A549 (cell line): Measurements from ENCODE around the gene DNAJC7. TPM values are rescaled to one million over a fixed set of nuclear protein-coding genes. Genes with fewer than 3 reads are reported as not detected.

Experiments used
- ATAC-seq, 2 experiments: fragments of 200-7000 bp in 1 of 2; fragments of >200 bp in 1 of 2; cut with Nextera tagmentation in 1 of 2; cut with Tn5 transposase in 1 of 2; 3 replicates each; pipeline versions ENCODE4 v1.8.0 to v1.9.1; 2018 to 2020; ENCODE audit warnings: mild to moderate bottlenecking in 1 of 2, moderate library complexity in 1 of 2
- CTCF ChIA-PET: fragments of 300-600 bp; sonication (Branson Sonifier 250); formaldehyde crosslinking; extraction: SDS; loops from one replicate; lab custom pipeline; 2021; ENCODE audit warnings: antibody characterized with exemption, inconsistent platforms; lab: Yijun Ruan, JAX
- POLR2A ChIA-PET: fragments of 350-600 bp; formaldehyde crosslinking; extraction: SDS; loops from one replicate; lab custom pipeline; 2021; ENCODE audit warnings: antibody characterized with exemption, inconsistent platforms; lab: Yijun Ruan, JAX
- DNase-seq, 2 experiments: peaks; one replicate each; pipeline versions ENCODE4 v3.0.0 to v3.0.0-alpha.2; 2011 to 2016; ENCODE audit warnings: low read depth in 1 of 2, low spot score in 1 of 2
- FAIRE-seq: peaks from 2 replicates; lab custom pipeline; 2011; peaks lifted over from hg19 to GRCh38; lab: Jason Lieb, UNC
- H3K27ac ChIP-seq, 2 experiments: fragments of >200 bp; sonication (Bioruptor Twin); formaldehyde crosslinking; 3 replicates each; pipeline ENCODE4 v1.5.1; 2016 to 2017
- H3K4me1 ChIP-seq: fragments of >200 bp; sonication (Bioruptor Twin); formaldehyde crosslinking; 3 replicates; pipeline ENCODE4 v1.6.1; 2016
- H3K4me2 ChIP-seq: fragments of >200 bp; sonication (Bioruptor Twin); formaldehyde crosslinking; 3 replicates; pipeline ENCODE4 v1.6.1; 2016
- H3K4me3 ChIP-seq: fragments of >200 bp; sonication (Bioruptor Twin); formaldehyde crosslinking; 3 replicates; pipeline ENCODE4 v1.5.1; 2016
- H3K9me3 ChIP-seq: fragments of >200 bp; sonication (Bioruptor Twin); formaldehyde crosslinking; 3 replicates; pipeline ENCODE4 v1.6.1; 2016
- CBX8 ChIP-seq: fragments of 200-600 bp; sonication (generic); IDR thresholded peaks from 2 replicates; pipeline ENCODE4 v1.6.1; 2016
- CEBPB ChIP-seq, 2 experiments: fragments of >200 bp in 1 of 2; sonication (Bioruptor Twin) in 1 of 2; formaldehyde crosslinking in 1 of 2; IDR thresholded peaks; 2 replicates each; pipeline ENCODE4 v1.6.1; 2012 to 2016
- CTCF ChIP-seq: fragments of >200 bp; sonication (Bioruptor Twin); formaldehyde crosslinking; IDR thresholded peaks from 3 replicates; pipeline ENCODE4 v1.5.1; 2016
- EP300 ChIP-seq, 2 experiments: fragments of >200 bp; sonication (Bioruptor Twin); formaldehyde crosslinking; IDR thresholded peaks; 2 replicates in 1 of 2; 3 replicates in 1 of 2; pipeline ENCODE4 v1.6.1; 2016 to 2017
- FOSL2 ChIP-seq, 2 experiments: fragments of 450-650 bp in 1 of 2; fragments of >200 bp in 1 of 2; sonication (Bioruptor Twin) in 1 of 2; formaldehyde crosslinking; IDR thresholded peaks; 2 replicates each; pipeline versions ENCODE4 v1.5.0 to v1.6.1; 2016 to 2020; ENCODE audit warnings: mild to moderate bottlenecking in 1 of 2, moderate library complexity in 1 of 2
- MAFK ChIP-seq: fragments of 450-650 bp; IDR thresholded peaks from 2 replicates; pipeline ENCODE4 v1.6.1; 2014; ENCODE audit not compliant: partially characterized antibody
- MAX ChIP-seq: IDR thresholded peaks from 2 replicates; pipeline ENCODE4 v1.6.1; 2012
- MAZ ChIP-seq: fragments of 150-350 bp; IDR thresholded peaks from 2 replicates; pipeline ENCODE4 v1.6.1; 2014; ENCODE audit warnings: antibody characterized with exemption, low read depth, low read length, borderline replicate concordance
- NFE2L2 ChIP-seq: fragments of 150-350 bp; conservative IDR thresholded peaks from 2 replicates; pipeline ENCODE4 v1.6.1; 2014; ENCODE audit warnings: low read length
- NR3C1 ChIP-seq: fragments of >200 bp; sonication (Bioruptor Twin); formaldehyde crosslinking; IDR thresholded peaks from 3 replicates; pipeline ENCODE4 v1.6.1; 2017
- POLR2A ChIP-seq: IDR thresholded peaks from 2 replicates; pipeline ENCODE4 v1.6.1; 2012; ENCODE audit warnings: mild to moderate bottlenecking, low read length
- POLR2AphosphoS2 ChIP-seq: conservative IDR thresholded peaks from 2 replicates; pipeline ENCODE4 v1.6.1; 2012; ENCODE audit warnings: low read length, improper control_type of control experiment, inconsistent platforms
- RARB ChIP-seq: fragments of 250-450 bp; sonication (Bioruptor Pico); IDR thresholded peaks from 2 replicates; pipeline ENCODE4 v1.8.0; 2021; ENCODE audit warnings: mild to moderate bottlenecking, moderate library complexity
- RFX5 ChIP-seq: fragments of 450-650 bp; IDR thresholded peaks from 2 replicates; pipeline ENCODE4 v1.7.1; 2014; ENCODE audit warnings: antibody characterized with exemption, mild to moderate bottlenecking, moderate library complexity
- SMC3 ChIP-seq: fragments of >200 bp; sonication (Bioruptor Twin); formaldehyde crosslinking; IDR thresholded peaks from 3 replicates; pipeline ENCODE4 v1.6.1; 2018; ENCODE audit warnings: inconsistent platforms
- SREBF2 ChIP-seq: fragments of 450-650 bp; IDR thresholded peaks from 2 replicates; pipeline ENCODE4 v1.6.1; 2014; ENCODE audit warnings: mild to moderate bottlenecking, moderate library complexity
- ZNF302 ChIP-seq: fragments of 250-450 bp; sonication (Bioruptor Pico); IDR thresholded peaks from 2 replicates; pipeline ENCODE4 v1.9.0; 2021; ENCODE audit warnings: inconsistent platforms, mild to moderate bottlenecking, moderate library complexity
- ZSCAN20 ChIP-seq: fragments of 250-450 bp; sonication (Bioruptor Pico); IDR thresholded peaks from 2 replicates; pipeline ENCODE4 v1.8.0; 2022; ENCODE audit warnings: mild to moderate bottlenecking, moderate library complexity
- WGBS: methylation state at CpG from one replicate; pipeline ENCODE4 v1.1.6; 2017; ENCODE audit errors: missing lambda C conversion rate; 5-methylcytosine and 5-hydroxymethylcytosine counted together
- polyA plus RNA-seq, 4 experiments: library from polyadenylated mRNA; depleted of rRNA in 3 of 4; stranded (reverse); fragments of >200 nt; fragmentation: RNase III in 1 of 4; extraction: RNeasy Plus Mini Kit Qiagen cat#74134 plus additional on column Dnase treatment in 1 of 4; gene quantifications; 2 replicates in 3 of 4; 3 replicates in 1 of 4; pipeline ENCODE4 v1.2.3, GENCODE V29; 2011 to 2017
- TF ChIP-seq, protein P1 (sequence below): fragments of 250-450 bp; sonication (Bioruptor Pico); IDR thresholded peaks from 2 replicates; pipeline ENCODE4 v1.5.0; 2020; ENCODE audit warnings: low read depth, mild to moderate bottlenecking, moderate library complexity
- TF ChIP-seq, protein P2 (sequence below): fragments of 150-350 bp; IDR thresholded peaks from 2 replicates; pipeline ENCODE4 v1.6.1; 2014; ENCODE audit warnings: low read depth, mild to moderate bottlenecking, low read length

Gene DNAJC7
- polyA plus RNA-seq, 2 of the 4 experiments (the other 2 are of a cell fraction) = 95.3 to 148 TPM

DNA sequence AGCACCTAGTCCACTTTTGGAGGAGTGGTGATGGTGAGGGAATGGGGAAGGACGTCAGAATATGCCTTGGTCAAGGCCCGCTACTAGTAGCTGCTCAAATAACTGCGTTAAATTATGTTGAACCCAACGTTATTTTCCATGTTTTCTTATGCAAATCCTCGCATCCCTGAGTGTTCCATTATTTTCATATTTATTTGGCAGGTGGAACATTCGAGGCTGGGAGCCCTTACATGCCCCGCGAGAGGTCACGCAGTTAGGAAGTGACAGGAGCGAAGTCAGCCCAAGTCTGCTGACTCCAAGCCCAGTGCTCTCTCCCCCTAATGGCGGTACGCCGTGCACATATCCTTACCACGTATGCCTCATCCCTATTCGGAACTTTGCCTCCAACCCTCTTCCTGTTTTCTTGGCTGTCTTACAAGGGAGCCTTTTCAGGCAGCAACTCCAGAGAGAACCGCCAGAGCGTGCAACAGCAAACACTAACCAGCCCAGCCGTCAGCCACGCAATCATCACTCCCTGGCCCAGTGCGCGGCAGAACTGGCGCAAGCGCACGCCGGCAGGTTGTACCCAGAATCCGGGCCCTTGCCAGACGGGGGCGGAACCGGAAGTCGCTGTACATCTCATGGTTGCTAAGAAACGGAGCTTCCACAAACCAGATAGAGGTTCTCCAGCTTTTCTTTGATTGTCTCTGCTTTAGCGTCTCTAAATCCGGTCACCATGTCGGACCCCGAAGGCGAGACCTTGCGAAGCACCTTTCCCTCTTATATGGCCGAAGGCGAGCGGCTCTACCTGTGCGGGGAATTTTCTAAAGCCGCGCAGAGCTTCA is 87.0 kb downstream of the DNAJC7 start, which contains the start of gene ODAD4 (continued):
- no peak for TF ChIP-seq POLR2AphosphoS2

GRCh38 chr17:41928693-41929251 is 88.5 kb downstream of the DNAJC7 start:
- no peak for FAIRE-seq
- DNase-seq = no peak
- H3K9me3 ChIP-seq = no peaks in the 10 kb centered on the region
- TF ChIP-seq POLR2A (no peak), SREBF2 (no peak), SMC3 (no peak), ZSCAN20 (CRISPR knock-in tag) (no peak), FOSL2 (IDR thresholded peaks at IDR 0.05) (no peak), FOSL2 (CRISPR knock-in tag; IDR thresholded peaks at IDR 0.05) (no peak), NR3C1 (no peak), CEBPB (IDR thresholded peaks at IDR 0.05) (no peak), MAZ (no peak), EP300 (IDR thresholded peaks at IDR 0.05) (no peak), RFX5 (no peak), RARB (CRISPR knock-in tag) (no peak), CBX8 (no peak), MAX (no peak), MAFK (no peak), NFE2L2 (no peak), CTCF (no peak), ZNF302 (CRISPR knock-in tag) (no peak)
- TF ChIP-seq, protein P1, sequence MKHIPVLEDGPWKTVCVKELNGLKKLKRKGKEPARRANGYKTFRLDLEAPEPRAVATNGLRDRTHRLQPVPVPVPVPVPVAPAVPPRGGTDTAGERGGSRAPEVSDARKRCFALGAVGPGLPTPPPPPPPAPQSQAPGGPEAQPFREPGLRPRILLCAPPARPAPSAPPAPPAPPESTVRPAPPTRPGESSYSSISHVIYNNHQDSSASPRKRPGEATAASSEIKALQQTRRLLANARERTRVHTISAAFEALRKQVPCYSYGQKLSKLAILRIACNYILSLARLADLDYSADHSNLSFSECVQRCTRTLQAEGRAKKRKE (CRISPR knock-in tag) = no peak
- TF ChIP-seq, protein P2, sequence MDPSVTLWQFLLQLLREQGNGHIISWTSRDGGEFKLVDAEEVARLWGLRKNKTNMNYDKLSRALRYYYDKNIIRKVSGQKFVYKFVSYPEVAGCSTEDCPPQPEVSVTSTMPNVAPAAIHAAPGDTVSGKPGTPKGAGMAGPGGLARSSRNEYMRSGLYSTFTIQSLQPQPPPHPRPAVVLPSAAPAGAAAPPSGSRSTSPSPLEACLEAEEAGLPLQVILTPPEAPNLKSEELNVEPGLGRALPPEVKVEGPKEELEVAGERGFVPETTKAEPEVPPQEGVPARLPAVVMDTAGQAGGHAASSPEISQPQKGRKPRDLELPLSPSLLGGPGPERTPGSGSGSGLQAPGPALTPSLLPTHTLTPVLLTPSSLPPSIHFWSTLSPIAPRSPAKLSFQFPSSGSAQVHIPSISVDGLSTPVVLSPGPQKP = no peak
- POLR2A ChIA-PET = interaction anchor here (1.0 to 2.0 kb wide), 2 partner anchors 10 to 90 kb away, joined by 7 to 10 read pairs; partner anchors contain the start of gene ACLY
- WGBS = 84% methylated on average over 6 of the region's 6 CpGs
- ATAC-seq = no peak
- peaks cover 35% of the 10 kb centered on the region for H3K4me1 ChIP-seq
- H3K4me3 ChIP-seq = no peak overlapping the region
- CTCF ChIA-PET = interaction anchor here (0.6 to 12.8 kb wide), 4 partner anchors 10 to 1656 kb away, joined by 4 to 122 read pairs (median 16); partner anchors contain the start of genes ACLY and CNP
- peak overlapping the region; percentile 81 for H3K4me2 ChIP-seq
- peak overlapping the region; percentile 76 to 89 for H3K27ac ChIP-seq

Other genes with a start within 250 kb of the DNAJC7 start
- gene JUP, start 230.7 kb downstream of the DNAJC7 start, polyA plus RNA-seq (2011; rRNA removed) = 54.8 and 110 TPM in 2 replicates
- 63.3 to 127 TPM (median 107 TPM) in 3 replicates for gene JUP, start 230.7 kb downstream of the DNAJC7 start, polyA plus RNA-seq (2017; fragmentation: RNase III; extraction: RNeasy Plus Mini Kit Qiagen cat#74134 plus additional on column Dnase treatment)
- gene P3H4, start 205.5 kb downstream of the DNAJC7 start, polyA plus RNA-seq (2011; rRNA removed) = 32.1 and 36.0 TPM in 2 replicates
- gene P3H4, start 205.5 kb downstream of the DNAJC7 start, polyA plus RNA-seq (2017; fragmentation: RNase III; extraction: RNeasy Plus Mini Kit Qiagen cat#74134 plus additional on column Dnase treatment) = 41.6 to 62.1 TPM (median 52.8 TPM) in 3 replicates
- gene FKBP10, start 204.4 kb downstream of the DNAJC7 start, polyA plus RNA-seq (2011; rRNA removed) = 109 and 112 TPM in 2 replicates
- 109 to 121 TPM (median 119 TPM) in 3 replicates for gene FKBP10, start 204.4 kb downstream of the DNAJC7 start, polyA plus RNA-seq (2017; fragmentation: RNase III; extraction: RNeasy Plus Mini Kit Qiagen cat#74134 plus additional on column Dnase treatment)
- 167 and 171 TPM in 2 replicates for gene NT5C3B, start 181.2 kb downstream of the DNAJC7 start, polyA plus RNA-seq (2011; rRNA removed)
- gene NT5C3B, start 181.2 kb downstream of the DNAJC7 start, polyA plus RNA-seq (2017; fragmentation: RNase III; extraction: RNeasy Plus Mini Kit Qiagen cat#74134 plus additional on column Dnase treatment) = 109 to 118 TPM (median 114 TPM) in 3 replicates
- 0.13 and 0.19 TPM in 2 replicates for gene KLHL10, start 179.6 kb downstream of the DNAJC7 start, polyA plus RNA-seq (2011; rRNA removed)
- gene KLHL10, start 179.6 kb downstream of the DNAJC7 start, polyA plus RNA-seq (2017; fragmentation: RNase III; extraction: RNeasy Plus Mini Kit Qiagen cat#74134 plus additional on column Dnase treatment) = 0.04 to 0.12 TPM (median 0.05 TPM) in 3 replicates
- 12.7 and 13.7 TPM in 2 replicates for gene KLHL11, start 152.0 kb downstream of the DNAJC7 start, polyA plus RNA-seq (2011; rRNA removed)
- 3.1 to 3.8 TPM (median 3.8 TPM) in 3 replicates for gene KLHL11, start 152.0 kb downstream of the DNAJC7 start, polyA plus RNA-seq (2017; fragmentation: RNase III; extraction: RNeasy Plus Mini Kit Qiagen cat#74134 plus additional on column Dnase treatment)
- 367 and 376 TPM in 2 replicates for gene ACLY, start 98.5 kb downstream of the DNAJC7 start, polyA plus RNA-seq (2011; rRNA removed)
- gene ACLY, start 98.5 kb downstream of the DNAJC7 start, polyA plus RNA-seq (2017; fragmentation: RNase III; extraction: RNeasy Plus Mini Kit Qiagen cat#74134 plus additional on column Dnase treatment) = 337 to 355 TPM (median 344 TPM) in 3 replicates
- gene ODAD4, start 86.8 kb downstream of the DNAJC7 start, polyA plus RNA-seq (2011; rRNA removed) = 2.0 and 2.3 TPM in 2 replicates
- gene ODAD4, start 86.8 kb downstream of the DNAJC7 start, polyA plus RNA-seq (2017; fragmentation: RNase III; extraction: RNeasy Plus Mini Kit Qiagen cat#74134 plus additional on column Dnase treatment) = 2.2 to 2.5 TPM (median 2.3 TPM) in 3 replicates
- 38.6 and 49.8 TPM in 2 replicates for gene CNP, start 50.6 kb downstream of the DNAJC7 start, polyA plus RNA-seq (2011; rRNA removed)
- 113 to 118 TPM (median 116 TPM) in 3 replicates for gene CNP, start 50.6 kb downstream of the DNAJC7 start, polyA plus RNA-seq (2017; fragmentation: RNase III; extraction: RNeasy Plus Mini Kit Qiagen cat#74134 plus additional on column Dnase treatment)
- gene NKIRAS2, start 2.7 kb upstream of the DNAJC7 start, polyA plus RNA-seq (2011; rRNA removed) = 52.2 and 54.3 TPM in 2 replicates
- 44.1 to 48.0 TPM (median 45.2 TPM) in 3 replicates for gene NKIRAS2, start 2.7 kb upstream of the DNAJC7 start, polyA plus RNA-seq (2017; fragmentation: RNase III; extraction: RNeasy Plus Mini Kit Qiagen cat#74134 plus additional on column Dnase treatment)
- 1.0 and 1.4 TPM in 2 replicates for gene C17orf113, start 33.2 kb upstream of the DNAJC7 start, polyA plus RNA-seq (2011; rRNA removed)
- gene C17orf113, start 33.2 kb upstream of the DNAJC7 start, polyA plus RNA-seq (2017; fragmentation: RNase III; extraction: RNeasy Plus Mini Kit Qiagen cat#74134 plus additional on column Dnase treatment) = 0.55 to 0.80 TPM (median 0.67 TPM) in 3 replicates
- gene ZNF385C, start 81.0 kb upstream of the DNAJC7 start, polyA plus RNA-seq (2011; rRNA removed) = 0.61 and 0.86 TPM in 2 replicates
- 0.12 to 0.16 TPM (median 0.13 TPM) in 3 replicates for gene ZNF385C, start 81.0 kb upstream of the DNAJC7 start, polyA plus RNA-seq (2017; fragmentation: RNase III; extraction: RNeasy Plus Mini Kit Qiagen cat#74134 plus additional on column Dnase treatment)
- 0.59 and 0.70 TPM in 2 replicates for gene DHX58, start 95.3 kb upstream of the DNAJC7 start, polyA plus RNA-seq (2011; rRNA removed)
- 0.26 to 0.37 TPM (median 0.37 TPM) in 3 replicates for gene DHX58, start 95.3 kb upstream of the DNAJC7 start, polyA plus RNA-seq (2017; fragmentation: RNase III; extraction: RNeasy Plus Mini Kit Qiagen cat#74134 plus additional on column Dnase treatment)
- 42.2 and 57.4 TPM in 2 replicates for gene KAT2A, start 103.9 kb upstream of the DNAJC7 start, polyA plus RNA-seq (2011; rRNA removed)
- gene KAT2A, start 103.9 kb upstream of the DNAJC7 start, polyA plus RNA-seq (2017; fragmentation: RNase III; extraction: RNeasy Plus Mini Kit Qiagen cat#74134 plus additional on column Dnase treatment) = 64.0 to 74.6 TPM (median 68.1 TPM) in 3 replicates
- gene HSPB9, start 105.4 kb upstream of the DNAJC7 start, polyA plus RNA-seq (2011; rRNA removed) = 0.04 TPM in 1 of 2 replicates, not detected in the other
- gene HSPB9, start 105.4 kb upstream of the DNAJC7 start, polyA plus RNA-seq (2017; fragmentation: RNase III; extraction: RNeasy Plus Mini Kit Qiagen cat#74134 plus additional on column Dnase treatment) = not detected in 3 replicates
- gene RAB5C, start 137.6 kb upstream of the DNAJC7 start, polyA plus RNA-seq (2011; rRNA removed) = 171 and 179 TPM in 2 replicates
- 217 to 229 TPM (median 222 TPM) in 3 replicates for gene RAB5C, start 137.6 kb upstream of the DNAJC7 start, polyA plus RNA-seq (2017; fragmentation: RNase III; extraction: RNeasy Plus Mini Kit Qiagen cat#74134 plus additional on column Dnase treatment)
- gene KCNH4, start 163.7 kb upstream of the DNAJC7 start, polyA plus RNA-seq (2011; rRNA removed) = 0.24 and 0.25 TPM in 2 replicates
- 0.37 to 0.40 TPM (median 0.39 TPM) in 3 replicates for gene KCNH4, start 163.7 kb upstream of the DNAJC7 start, polyA plus RNA-seq (2017; fragmentation: RNase III; extraction: RNeasy Plus Mini Kit Qiagen cat#74134 plus additional on column Dnase treatment)
- gene HCRT, start 168.0 kb upstream of the DNAJC7 start, polyA plus RNA-seq (2011; rRNA removed) = not detected in 2 replicates
- gene HCRT, start 168.0 kb upstream of the DNAJC7 start, polyA plus RNA-seq (2017; fragmentation: RNase III; extraction: RNeasy Plus Mini Kit Qiagen cat#74134 plus additional on column Dnase treatment) = 0.18 TPM in 1 of 3 replicates, not detected in the others
- 12.3 and 14.2 TPM in 2 replicates for gene GHDC, start 177.1 kb upstream of the DNAJC7 start, polyA plus RNA-seq (2011; rRNA removed)
- gene GHDC, start 177.1 kb upstream of the DNAJC7 start, polyA plus RNA-seq (2017; fragmentation: RNase III; extraction: RNeasy Plus Mini Kit Qiagen cat#74134 plus additional on column Dnase treatment) = 19.4 to 25.7 TPM (median 23.4 TPM) in 3 replicates